GM21447 (cell line): ENCODE results near the gene PFDN1.

Experiments used
- ATAC-seq: cut with Tn5 transposase; IDR thresholded peaks from one replicate; pipeline ENCODE4 v1.9.1; 2021; ENCODE audit not compliant: unreplicated experiment

Gene PFDN1

DNA sequence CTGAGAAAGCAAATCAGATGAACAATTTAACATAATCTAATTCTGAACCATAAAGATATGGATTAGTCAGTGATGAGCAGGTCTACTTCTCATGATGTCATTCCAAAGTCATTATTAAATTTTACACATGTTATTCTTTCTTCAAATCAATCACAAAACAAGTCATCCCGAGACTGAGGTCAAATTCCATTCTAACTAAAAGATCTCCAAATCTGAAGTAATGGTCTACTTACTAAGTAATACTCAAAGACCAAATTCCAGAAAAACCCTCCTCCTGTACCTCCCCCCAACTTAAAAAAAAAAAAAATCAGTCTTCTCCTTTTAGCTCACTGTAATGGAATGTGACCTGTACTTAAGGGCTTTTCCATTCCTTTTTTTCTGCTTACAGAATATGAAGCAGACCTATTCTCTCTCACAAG lies 4.7 kb downstream of the PFDN1 start:
- no peak for ATAC-seq

DNA sequence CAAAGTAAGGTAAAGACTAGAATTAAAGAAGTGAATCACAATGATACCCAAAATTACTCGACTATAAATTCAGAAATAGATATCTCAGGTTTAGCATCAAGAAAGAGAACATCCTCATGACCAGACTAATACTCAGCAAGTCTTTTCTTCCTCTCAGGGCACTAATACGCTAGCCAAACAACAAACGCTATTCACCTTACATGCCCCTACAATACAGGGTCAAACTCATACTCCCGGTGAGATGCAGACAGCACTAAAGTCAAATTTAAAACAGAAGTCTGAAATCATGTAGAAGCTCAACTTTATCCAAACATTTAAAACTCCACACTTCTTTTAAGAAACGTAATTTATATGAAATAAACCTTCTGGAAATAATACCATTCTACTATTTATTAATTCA lies 5.6 kb downstream of the PFDN1 start:
- ATAC-seq, result no peak

DNA sequence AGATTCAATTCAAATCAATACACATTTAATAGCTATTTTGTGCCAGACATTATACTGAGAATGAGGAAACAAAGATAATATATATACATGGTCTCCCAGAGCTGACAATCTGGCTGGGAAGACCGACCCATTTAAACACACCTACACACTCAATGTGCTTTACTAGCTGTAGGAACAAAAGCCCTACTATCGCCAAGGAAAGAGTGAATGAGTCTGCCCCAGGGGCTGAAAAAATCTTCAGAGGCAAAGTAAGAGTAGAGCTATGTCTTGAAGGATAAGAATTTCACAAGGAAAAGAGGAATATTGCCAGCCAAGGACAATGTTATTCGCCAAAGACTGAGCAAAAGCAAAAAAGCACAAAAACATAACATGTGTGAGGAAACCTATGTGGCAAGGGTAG lies 6.6 kb downstream of the PFDN1 start:
- ATAC-seq, result no peak

DNA sequence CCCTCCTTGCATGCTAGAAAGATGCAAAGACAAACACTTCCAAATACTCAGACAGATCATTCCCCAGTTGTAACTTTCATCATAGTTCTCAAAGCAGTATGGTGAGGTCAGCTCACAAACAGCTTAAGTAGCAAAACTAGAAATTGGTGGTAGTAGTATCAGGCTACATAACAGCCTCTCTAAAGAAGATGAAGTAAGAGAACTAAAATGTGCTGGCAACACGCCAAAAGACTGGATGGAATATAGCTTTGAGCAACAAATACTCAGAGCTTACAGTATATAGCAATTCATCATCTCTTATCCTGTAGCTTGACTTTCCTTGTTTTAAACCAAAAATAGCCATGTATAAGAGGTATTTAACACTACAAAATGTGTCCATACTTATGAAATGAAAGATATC lies 7.5 kb downstream of the PFDN1 start:
- ATAC-seq, result no peak

DNA sequence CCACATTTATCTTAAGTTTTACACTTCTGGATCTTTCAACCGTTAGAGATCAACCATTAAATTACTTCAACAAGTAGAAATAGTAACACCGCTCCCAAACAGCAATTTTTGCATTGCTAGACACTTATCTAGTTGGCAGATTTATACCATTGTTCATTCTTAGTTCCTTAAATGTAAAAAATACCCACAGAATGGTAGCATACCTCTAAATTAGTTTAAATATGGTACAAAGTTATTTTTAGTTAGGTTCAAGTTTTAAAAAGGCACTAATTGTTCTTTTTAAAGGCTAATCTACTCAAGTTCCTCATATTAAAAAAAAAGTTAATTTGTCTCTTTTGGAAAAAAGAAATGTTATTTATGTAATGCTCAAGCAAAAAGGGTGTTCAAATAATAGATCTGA lies 8.1 kb downstream of the PFDN1 start:
- no peak for ATAC-seq

DNA sequence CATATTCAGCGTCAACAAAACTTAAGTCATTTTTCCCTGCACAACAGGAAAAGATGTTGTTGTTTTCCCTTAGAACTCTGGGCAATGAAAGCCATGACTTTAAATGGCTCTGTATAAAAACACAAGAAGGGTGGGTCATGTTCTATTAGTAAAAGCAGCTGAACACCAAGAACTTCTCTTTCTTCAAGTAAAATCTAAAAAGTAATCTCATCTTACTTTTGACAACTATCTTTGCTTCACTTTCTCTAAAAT lies 9.1 kb downstream of the PFDN1 start:
- no peak for ATAC-seq

DNA sequence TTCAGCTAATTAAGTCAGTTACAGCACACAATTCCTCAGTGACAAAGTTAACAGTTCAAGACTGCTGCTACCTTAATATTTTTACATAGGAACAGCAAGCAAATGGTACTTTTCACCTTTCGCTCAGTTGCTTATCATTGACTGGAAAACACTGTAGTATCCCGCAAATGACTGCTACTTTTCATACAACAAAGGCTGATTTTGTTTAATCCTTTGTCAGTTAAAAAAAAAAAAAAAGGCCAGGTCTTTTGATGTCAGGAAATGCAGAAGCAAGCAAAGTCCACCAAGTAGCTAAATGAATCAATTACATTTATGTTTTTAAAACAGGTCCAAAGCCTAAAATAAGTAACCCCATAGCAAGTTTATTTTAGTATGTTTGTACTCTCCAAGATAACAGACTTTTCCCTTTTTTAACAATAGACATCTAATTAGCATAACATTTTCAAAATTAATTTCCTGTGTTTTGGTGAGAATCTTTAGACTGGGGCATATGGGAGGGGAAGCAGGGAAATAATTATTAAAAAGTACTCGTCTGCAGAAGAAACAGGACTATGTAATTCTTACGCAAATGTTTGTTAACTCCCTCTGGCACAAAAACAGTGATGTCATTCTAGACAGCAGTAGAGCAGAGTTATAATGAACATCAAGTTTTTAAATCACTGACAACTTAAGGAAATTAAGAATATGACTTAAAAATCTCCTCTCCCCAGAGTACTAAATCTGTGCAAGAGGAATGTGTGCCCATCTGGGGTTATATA lies 9.6 kb downstream of the PFDN1 start:
- ATAC-seq, result no peak

DNA sequence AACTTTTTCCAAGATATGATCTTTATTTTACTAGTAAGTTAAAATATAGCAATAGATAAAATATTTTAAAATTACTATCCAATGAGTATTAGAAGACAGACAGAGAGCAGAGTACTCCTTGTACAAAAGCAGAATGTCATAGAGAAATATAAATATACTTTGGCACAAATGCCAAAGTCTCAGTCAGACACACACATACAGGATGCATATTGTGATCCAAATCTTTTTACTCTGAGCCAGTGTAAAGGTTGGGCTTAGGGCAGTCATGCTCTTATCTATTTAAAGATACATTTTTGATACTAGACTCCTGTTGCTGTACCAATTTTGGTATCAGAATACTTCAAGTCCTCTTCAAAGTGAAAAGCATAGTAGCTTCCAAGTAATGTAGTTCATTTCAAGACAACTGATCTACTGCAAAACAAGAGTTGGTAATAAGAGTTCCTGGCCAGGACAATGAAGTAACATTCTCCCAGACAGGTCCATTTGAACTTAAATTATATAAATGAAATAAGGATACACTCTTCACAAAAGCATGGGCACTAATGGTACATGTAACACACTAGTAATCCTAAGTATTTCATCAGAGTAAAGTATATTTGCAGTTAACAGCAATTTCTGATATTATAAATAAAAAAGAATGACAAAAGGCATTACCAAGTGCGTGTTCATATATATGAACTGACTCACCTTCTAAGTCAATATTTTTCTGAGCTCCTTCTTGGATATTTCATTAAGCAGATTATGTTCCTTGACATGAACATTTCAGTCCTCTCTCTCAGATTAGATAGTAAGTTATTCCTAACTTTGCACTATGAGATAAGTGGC lies 10.5 kb downstream of the PFDN1 start:
- no peak for ATAC-seq

DNA sequence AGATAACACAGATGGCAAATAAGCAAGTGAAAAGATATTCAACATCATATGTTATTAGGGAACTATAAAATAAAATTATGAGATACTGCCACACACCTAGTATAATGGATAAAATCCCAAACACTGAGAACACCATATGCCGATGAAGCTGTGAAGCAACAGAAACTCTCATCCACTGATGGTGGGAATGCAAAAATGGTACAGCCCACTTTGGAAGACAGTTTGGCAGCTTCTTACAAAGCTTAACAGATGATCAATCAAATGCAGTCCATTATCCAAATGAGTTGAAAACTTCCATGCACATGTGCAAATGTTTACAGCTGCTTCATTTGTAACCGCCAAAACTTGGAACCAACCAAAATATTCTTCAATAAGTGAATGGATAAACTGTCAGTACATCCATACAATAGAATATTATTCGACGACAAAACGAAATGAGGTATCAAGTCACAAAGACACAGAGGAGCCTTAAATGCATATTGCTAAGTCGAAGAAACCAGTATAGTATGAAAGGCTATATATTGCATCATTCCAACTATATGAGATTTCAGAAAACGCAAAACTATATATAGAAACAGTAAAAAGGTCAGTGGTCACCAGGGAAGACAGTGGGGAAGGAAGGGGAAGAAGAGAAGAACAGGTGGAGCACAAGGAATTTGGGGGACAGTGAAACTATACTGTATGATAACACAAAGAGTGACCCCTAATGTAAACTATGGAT lies 14.9 kb downstream of the PFDN1 start:
- ATAC-seq, result no peak

DNA sequence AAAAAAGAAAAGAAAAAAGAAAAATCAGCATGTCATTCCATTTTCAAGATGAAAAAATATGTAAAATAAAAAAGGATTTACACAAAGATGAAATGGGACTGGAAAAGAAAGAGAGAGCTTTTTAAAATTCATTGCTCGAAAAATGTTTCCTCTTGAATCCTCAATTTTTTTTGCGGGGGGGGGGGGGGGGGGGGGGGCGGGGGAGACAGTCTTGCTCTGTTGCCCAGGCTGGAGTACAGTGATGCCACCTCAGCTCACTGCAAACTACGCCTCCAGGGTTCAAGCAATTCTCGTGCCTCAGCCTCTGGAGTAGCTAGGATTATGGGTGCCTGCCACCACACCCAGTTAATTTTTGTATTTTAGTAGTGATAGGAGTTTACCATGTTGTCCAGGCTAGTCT lies 16.5 kb downstream of the PFDN1 start:
- no peak for ATAC-seq

DNA sequence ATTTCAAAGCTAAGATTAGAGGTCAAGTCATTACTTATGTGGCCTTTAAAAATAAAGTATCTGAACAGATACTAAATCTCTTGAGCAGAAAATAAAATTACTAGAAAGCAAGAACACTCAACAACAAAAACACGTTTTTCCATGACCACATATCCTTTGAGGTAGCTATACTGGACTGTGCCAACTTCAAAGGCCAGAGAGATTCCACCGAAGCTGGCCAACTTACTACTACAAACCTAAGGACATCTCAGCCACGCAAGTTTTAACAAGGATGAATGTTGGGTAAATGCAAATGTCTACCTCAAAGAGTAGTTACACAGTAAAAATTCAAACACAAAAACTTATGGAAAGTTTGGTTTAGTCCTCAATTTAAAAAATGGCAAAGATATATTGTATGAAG lies 18.9 kb downstream of the PFDN1 start:
- no peak for ATAC-seq

DNA sequence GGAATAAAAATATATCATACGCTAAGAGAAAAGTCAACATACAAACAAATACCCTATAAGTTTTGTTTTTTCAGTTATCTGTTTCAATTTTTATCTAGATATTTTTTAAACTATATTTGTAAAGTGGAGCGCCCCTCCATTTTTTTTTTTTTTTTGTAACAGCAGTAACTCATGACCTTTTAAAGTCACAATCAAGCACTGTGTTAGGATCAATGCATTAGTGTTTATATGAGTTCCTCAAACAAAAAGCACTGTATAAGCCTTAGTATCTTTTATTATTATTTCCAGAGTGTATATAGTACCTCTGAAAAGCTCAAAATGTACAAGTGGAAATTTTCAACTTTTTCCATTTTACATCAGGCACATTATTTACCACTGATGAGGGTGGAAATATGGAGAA lies 20.6 kb downstream of the PFDN1 start:
- no peak for ATAC-seq

DNA sequence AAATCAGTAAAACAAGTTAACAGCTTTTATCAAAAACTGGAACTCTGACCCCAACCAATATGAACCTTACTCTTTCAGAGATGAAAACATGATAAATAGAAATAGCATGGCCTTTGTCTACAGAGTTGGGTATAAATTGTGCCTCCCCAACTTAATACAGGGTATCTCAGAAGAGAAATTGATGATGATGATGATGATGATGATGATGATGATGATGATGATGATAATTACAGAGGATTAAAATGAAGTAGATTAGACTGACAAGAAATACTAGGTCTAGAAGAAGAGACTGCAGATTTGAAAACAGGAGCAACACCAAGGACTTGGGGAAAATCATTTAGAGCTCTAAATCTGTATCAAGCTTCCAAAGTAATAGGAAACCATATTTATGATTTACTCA lies 27.1 kb downstream of the PFDN1 start:
- no peak for ATAC-seq

DNA sequence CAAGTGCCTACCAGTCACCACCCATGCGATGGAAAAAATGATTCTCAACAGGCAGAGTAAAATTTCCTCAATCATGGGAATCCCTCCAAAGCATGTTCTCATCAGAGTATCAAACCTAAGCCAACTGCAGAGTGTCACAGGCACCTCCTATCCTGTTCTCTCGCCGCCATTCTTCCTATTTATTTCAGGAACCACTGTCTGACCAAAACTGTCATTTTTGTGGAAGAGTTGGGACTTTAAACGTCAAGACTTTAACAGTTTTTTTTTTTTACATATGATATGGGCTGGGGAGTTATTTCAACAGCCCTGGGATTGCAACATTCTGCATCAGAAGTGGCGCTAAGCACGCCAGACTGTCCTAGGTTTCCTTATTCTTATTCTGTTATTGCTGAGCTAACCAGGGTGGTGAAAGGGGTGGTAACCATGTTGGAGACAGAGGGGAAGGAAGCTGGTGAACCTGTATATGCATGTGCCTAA lies 29.5 kb downstream of the PFDN1 start:
- ATAC-seq, result no peak

DNA sequence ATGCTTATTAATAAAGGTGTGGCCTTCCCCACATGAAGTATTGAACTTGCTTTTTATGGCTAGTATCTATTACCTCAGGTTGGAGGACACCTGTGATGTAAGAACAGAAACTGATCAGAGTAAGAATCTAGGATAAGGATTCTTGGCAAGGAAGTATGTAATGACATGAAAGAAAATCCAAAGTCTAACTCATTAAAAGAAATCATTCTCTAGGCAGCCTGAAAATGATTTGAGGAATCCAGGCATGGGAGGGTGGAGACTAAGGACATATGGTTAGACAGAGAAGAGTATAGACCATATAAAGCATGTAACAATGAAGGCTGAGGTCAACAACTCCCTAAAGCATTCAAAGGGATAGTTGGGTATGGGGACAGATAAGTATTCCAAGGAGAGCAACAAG lies 32.9 kb downstream of the PFDN1 start:
- ATAC-seq, result no peak

DNA sequence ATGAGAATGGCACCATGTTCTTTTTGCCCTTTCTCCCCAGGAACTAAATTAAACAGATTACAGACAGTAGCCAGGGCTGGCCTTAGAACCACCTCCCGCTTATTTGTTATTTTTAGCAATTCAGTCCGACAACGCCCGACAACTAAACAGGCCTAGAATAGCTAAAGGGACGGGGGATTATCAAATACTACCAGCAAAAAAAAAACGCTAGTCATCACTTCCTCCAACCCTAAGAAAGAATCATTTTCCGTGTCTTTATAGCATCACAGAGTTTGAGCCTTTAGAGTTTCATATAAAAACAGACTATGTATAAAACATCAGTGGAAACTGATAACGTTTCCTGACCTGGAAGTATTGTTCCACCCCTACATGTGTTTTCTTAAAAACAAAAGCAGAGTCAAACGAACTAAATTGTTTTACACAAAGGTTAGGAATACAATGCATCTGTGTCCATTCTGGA lies 35.3 kb downstream of the PFDN1 start:
- no peak for ATAC-seq

DNA sequence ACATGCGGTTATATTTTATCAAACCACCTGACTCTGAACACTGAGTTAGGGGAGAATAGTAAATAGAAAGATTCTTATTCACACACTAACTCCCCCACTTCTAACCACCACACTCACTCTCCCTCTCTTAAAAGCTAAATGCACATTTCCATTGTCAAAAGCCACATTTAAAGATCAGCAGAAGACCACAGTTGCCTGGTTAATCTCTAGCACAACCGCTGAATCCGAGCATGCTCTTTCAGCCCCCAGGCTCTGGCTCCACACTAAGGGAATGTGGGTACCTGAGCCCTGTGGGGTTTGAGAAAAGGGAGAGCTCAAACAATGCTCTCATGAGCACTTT lies 35.7 kb downstream of the PFDN1 start:
- ATAC-seq, result no peak

DNA sequence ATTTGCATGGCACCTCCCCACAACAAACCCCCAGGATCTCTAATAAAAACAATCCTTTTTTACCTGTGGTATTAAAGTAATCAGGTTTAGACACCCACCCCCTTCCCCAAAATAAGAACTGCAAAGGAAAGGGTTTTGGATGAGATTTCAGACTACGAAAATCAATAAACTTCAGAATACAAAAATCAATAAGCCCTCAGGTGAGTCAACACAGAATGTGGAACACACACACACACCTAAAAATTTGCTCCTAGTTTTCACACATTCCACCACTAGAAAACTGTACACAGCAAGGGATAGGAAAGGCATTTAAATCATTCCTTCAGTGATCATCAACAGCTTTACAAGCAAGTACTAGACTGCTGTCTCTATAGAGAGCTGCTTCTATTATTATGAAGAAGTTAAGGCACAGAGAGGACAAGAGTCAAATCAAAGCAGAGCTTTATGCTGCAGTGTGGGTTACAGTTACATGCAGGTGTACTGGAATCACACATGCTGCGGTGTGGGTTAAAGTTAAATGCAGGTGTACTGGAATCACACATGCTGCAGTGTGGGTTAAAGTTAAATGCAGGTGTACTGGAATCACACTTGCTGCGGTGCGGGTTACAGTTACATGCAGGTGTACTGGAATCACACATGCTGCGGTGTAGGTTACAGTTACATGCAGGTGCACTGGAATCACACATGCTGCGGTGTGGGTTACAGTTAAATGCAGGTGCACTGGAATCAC lies 36.3 kb downstream of the PFDN1 start:
- no peak for ATAC-seq

DNA sequence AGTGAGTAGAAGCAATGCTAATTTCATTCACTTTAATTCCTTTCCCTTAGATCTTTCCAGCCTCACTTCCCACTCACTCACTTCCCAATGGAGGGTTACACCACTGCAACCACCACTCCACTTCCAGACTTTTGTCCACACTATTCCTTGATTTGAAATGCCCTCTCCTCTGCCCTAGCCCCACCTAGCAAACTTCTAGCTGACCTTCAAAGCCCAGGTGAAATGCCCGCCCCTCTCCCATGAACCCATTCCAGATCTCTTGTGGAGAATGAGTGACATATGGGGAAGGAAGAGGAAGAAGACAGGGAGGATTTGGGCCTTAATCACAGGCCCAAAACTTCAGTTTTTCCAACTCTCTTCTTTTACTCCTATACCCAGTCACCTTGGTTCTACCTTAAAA lies 37.1 kb downstream of the PFDN1 start:
- ATAC-seq, result no peak

DNA sequence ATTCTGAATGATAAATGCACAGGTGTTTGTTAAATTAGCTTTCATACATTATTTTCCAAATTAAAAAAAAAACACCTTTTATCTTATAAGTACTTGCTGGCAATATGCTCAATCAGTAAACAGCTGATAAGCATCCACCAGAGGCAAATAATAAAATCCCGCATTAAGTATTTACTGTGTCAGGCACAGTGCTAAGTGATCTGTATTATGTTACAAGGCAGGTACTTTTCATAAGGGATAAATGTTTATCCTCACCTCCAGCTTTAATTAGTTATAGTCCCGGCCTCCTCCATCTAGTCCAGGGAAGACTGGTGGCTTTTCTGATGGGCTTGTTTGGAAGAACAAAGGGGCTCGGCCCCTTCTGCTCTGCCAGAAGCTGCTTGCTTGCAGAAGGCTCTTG lies 40.1 kb downstream of the PFDN1 start:
- no peak for ATAC-seq

DNA sequence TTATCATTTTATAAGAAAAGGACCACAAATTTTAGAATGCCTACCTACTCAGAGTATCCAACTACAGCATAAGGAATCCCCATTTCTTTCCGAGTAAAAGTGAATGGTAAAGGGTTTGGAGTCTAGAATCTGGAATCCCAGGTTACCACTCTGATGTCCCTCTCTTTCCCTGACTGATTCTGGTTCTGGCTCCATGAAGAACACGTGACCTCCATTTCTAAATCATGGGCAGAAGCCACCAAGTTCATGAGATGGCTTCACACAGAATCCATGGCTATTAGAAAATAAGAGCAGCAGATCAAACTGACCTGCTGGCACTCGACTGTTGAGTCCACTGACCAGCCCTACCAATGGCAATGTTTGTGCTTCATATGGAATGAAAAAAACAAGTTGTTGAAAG lies 40.7 kb downstream of the PFDN1 start:
- no peak for ATAC-seq
